VCaP (cell line): ENCODE data around the gene ELOA.

Experiments used
- H3K27ac ChIP-seq: fragments of 450-650 bp; 2 replicates; pipeline ENCODE4 v1.5.1; 2017
- CTCF ChIP-seq: fragments of 450-650 bp; conservative IDR thresholded peaks from 2 replicates; pipeline ENCODE4 v1.5.1; 2017; ENCODE audit warnings: mild to moderate bottlenecking, moderate library complexity

The ELOA gene

GRCh38 chr1:23699280-23700179, 43.7 kb upstream of the ELOA start:
- TF ChIP-seq CTCF, result no peak
- H3K27ac ChIP-seq, result no peak overlapping the region

GRCh38 chr1:23701310-23701709, 42.0 kb upstream of the ELOA start:
- no peak overlapping the region for H3K27ac ChIP-seq
- no peak for TF ChIP-seq CTCF

GRCh38 chr1:23701996-23702395, 41.3 kb upstream of the ELOA start:
- no peak overlapping the region for H3K27ac ChIP-seq
- no peak for TF ChIP-seq CTCF

GRCh38 chr1:23704834-23705495, 38.3 kb upstream of the ELOA start:
- no peak for TF ChIP-seq CTCF
- peak overlapping the region; percentile 48 for H3K27ac ChIP-seq

GRCh38 chr1:23709229-23709628, 34.0 kb upstream of the ELOA start:
- TF ChIP-seq CTCF, result no peak
- no peak overlapping the region for H3K27ac ChIP-seq

- H3K27ac ChIP-seq, result no peak overlapping the region
- peak; percentile 25 for TF ChIP-seq CTCF
These were observed 24.8 kb upstream of the ELOA start for GRCh38 chr1:23718482-23718881.

GRCh38 chr1:23719162-23719820, 24.0 kb upstream of the ELOA start:
- 0 out of 2 replicates have a peak overlapping the region, but pooled peaks have one; percentile 9 for H3K27ac ChIP-seq
- no peak for TF ChIP-seq CTCF
